ENCODE data around the gene TXNDC16. TPM values are rescaled to one million over a fixed set of nuclear protein-coding genes. Genes with fewer than 3 reads are reported as not detected.
"Not testable (repeated sequence)": the region's sequence is repeated elsewhere in the genome, so short reads cannot be mapped to it uniquely, and the experiment has no call there.

Gene TXNDC16
- total RNA-seq, 4 donors from 2014 or later, result 1.5 to 6.1 (median 4.3) TPM

DNA sequence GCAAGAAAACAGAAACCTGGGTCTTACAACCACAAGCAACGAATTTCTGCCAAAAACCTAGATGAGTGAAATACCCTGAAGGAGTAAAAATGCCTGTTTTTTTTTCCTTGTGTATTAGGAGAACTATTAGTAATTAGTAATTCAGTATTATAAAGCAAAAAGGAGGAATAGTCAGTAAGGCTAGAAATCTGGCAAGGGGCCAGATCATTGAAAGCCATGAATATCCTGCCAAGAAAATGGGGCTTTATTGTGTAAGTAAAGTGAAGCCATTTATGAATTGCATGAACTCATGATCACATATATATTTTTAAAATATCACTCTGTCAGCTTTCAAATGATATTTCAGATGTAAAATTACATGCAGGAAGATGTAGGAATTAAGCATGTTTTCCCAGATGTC is 57.9 kb downstream of the TXNDC16 start:
- TF ChIP-seq, protein P1, sequence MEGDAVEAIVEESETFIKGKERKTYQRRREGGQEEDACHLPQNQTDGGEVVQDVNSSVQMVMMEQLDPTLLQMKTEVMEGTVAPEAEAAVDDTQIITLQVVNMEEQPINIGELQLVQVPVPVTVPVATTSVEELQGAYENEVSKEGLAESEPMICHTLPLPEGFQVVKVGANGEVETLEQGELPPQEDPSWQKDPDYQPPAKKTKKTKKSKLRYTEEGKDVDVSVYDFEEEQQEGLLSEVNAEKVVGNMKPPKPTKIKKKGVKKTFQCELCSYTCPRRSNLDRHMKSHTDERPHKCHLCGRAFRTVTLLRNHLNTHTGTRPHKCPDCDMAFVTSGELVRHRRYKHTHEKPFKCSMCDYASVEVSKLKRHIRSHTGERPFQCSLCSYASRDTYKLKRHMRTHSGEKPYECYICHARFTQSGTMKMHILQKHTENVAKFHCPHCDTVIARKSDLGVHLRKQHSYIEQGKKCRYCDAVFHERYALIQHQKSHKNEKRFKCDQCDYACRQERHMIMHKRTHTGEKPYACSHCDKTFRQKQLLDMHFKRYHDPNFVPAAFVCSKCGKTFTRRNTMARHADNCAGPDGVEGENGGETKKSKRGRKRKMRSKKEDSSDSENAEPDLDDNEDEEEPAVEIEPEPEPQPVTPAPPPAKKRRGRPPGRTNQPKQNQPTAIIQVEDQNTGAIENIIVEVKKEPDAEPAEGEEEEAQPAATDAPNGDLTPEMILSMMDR (IDR thresholded peaks at IDR 0.05), result no peak
- no peak for TF ChIP-seq POLR2A (IDR thresholded peaks at IDR 0.05)
- Histone ChIP-seq H3K27ac (no peak overlapping the region), H3K27me3 (no peaks in the 10 kb centered on the region), H3K4me1 (no peaks in the 10 kb centered on the region), H3K9me3 (peaks cover 0 to 15% (median 14%) of the 10 kb centered on the region in 3 donors), H3K4me3 (no peak overlapping the region), H3K36me3 (peaks cover 0 to 11% (median 0%) of the 10 kb centered on the region in 3 donors)
- 32 to 54% methylated on average over 1 of the region's 1 CpG for WGBS, 2 donors
- intact Hi-C loops (cut with DNase I), result no loop called here
- DNase-seq, result no peak

DNA sequence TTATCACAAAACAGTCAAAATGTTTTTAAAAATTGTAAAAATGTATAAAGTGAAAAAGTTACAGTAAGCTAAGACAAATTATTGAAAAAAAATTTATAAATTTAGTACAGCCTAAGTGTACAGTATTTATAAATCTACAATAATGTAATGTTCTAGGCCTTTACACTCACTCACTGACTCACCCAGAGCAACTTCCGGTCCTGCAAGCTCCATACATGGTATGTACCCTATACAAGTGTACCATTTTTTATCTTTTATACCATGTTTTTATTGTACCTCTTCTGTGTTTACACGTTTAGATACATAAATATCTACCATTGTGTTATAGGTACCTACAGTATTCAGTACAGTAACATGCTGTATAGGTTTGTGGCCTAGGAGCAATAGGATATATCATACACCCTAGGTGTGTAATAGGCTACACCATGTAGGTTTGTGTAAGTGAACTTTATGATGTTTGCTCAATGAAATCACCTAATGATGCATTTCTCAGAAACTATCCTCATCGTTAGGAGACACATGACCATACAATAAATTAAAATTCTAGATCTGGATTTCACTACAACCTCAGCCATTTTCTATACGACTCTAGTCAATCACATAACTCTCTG is 66.8 kb downstream of the TXNDC16 start:
- TF ChIP-seq, protein P1 (IDR thresholded peaks at IDR 0.05), result no peak
- TF ChIP-seq POLR2A (IDR thresholded peaks at IDR 0.05), result no peak
- DNase-seq, result no peak
- intact Hi-C loops (cut with DNase I), result no loop called here
- Histone ChIP-seq H3K27me3 (no peaks in the 10 kb centered on the region), H3K4me1 (no peaks in the 10 kb centered on the region), H3K9me3 (no peaks in the 10 kb centered on the region), H3K36me3 (peaks cover 0 to 19% (median 0%) of the 10 kb centered on the region in 3 donors), H3K4me3 (no peak overlapping the region), H3K27ac (no peak overlapping the region)
- WGBS, 2 donors, result 83 to 90% methylated on average over 4 of the region's 4 CpGs

DNA sequence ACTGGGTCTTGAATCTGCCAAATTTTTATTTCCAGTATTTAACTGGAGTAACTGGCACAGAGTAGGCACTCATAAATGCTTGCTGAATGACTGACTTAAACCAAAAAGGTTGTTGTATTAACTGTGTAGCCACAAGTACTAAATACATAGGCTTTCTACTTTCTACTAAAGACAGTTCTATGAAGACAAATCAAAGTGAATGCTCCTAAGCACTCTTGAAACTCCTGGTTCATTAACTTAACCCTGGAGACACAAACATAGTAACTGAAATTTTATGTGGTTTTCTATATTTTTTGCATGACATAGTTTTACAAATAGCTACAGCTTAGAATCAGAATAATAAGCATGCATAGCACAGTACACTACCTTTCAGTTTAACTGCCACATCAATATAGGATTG is 70.4 kb downstream of the TXNDC16 start:
- no peak overlapping the region for H3K27ac ChIP-seq
- H3K4me3 ChIP-seq, result no peak overlapping the region
- no peak for TF ChIP-seq POLR2A (IDR thresholded peaks at IDR 0.05)
- TF ChIP-seq, protein P1 (IDR thresholded peaks at IDR 0.05), result no peak
- intact Hi-C loops (cut with DNase I), result no loop called here
- H3K27me3 ChIP-seq, result no peaks in the 10 kb centered on the region
- peaks cover 0 to 15% (median 0%) of the 10 kb centered on the region in 3 donors for H3K36me3 ChIP-seq
- DNase-seq, result no peak
- H3K4me1 ChIP-seq, result no peaks in the 10 kb centered on the region
- H3K9me3 ChIP-seq, result no peaks in the 10 kb centered on the region

DNA sequence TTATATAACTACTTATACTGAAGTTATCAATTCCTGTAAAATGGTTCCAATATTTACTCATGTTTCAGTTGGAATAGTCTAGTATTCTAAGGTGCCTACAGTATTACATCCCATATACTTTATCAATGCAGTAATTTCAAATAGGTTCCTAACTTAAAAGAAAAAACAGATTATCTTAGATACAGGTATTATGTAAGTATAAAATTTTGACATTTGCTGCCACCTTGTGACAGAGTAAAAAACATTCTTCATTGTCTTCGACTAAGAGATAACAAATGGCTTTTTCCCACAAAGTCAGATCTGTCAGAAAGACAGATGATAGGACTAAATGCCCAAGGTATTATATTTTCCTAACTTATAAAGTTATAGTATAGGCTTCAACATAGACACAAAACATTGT is 78.7 kb downstream of the TXNDC16 start:
- 5 to 20% methylated on average over 1 of the region's 1 CpG for WGBS, 2 donors
- Histone ChIP-seq H3K36me3 (peaks cover 0 to 39% (median 0%) of the 10 kb centered on the region in 3 donors), H3K4me1 (no peaks in the 10 kb centered on the region), H3K27ac (no peak overlapping the region), H3K27me3 (no peaks in the 10 kb centered on the region), H3K4me3 (no peak overlapping the region), H3K9me3 (no peaks in the 10 kb centered on the region)
- TF ChIP-seq, protein P1 (IDR thresholded peaks at IDR 0.05), result peak in 4 of 6 experiments; percentile 4 to 53 (median 26)
- TF ChIP-seq POLR2A (IDR thresholded peaks at IDR 0.05), result no peak
- intact Hi-C loops (cut with DNase I), result loop anchor here (5.0 kb wide), 1 partner anchor 171 kb away; no protein-coding TSS in a partner anchor
- no peak for DNase-seq

DNA sequence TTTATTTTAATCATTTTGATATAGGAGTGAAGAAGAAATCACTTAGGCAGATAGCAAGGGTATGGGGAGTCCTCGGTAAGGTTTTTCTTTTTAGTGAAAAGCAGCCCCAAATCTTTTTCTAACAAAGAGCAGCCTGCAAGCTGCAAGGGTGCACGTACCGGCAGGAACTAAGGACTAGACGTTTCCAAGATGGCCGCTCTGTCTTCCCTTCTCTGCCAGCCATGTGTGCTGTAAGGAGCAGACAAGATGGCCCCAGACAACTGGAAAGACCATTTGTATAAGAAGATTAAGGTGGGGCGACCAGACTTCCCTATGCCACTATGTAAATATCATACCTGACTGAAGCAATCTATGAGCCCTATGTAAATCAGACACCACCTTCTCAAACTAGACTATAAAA is 79.6 kb downstream of the TXNDC16 start:
- peaks cover 0 to 39% (median 0%) of the 10 kb centered on the region in 3 donors for H3K36me3 ChIP-seq
- no peaks in the 10 kb centered on the region for H3K9me3 ChIP-seq
- intact Hi-C loops (cut with DNase I), result loop anchor here (5.0 kb wide), 1 partner anchor 170 kb away; no protein-coding TSS in a partner anchor
- no peak for DNase-seq
- no peak overlapping the region for H3K4me3 ChIP-seq
- no peaks in the 10 kb centered on the region for H3K27me3 ChIP-seq
- WGBS, 2 donors, result 94 to 98% methylated on average over 6 of the region's 6 CpGs
- H3K27ac ChIP-seq, result no peak overlapping the region
- H3K4me1 ChIP-seq, result no peaks in the 10 kb centered on the region
- TF ChIP-seq POLR2A (IDR thresholded peaks at IDR 0.05), result no peak
- TF ChIP-seq, protein P1 (IDR thresholded peaks at IDR 0.05), result no peak

DNA sequence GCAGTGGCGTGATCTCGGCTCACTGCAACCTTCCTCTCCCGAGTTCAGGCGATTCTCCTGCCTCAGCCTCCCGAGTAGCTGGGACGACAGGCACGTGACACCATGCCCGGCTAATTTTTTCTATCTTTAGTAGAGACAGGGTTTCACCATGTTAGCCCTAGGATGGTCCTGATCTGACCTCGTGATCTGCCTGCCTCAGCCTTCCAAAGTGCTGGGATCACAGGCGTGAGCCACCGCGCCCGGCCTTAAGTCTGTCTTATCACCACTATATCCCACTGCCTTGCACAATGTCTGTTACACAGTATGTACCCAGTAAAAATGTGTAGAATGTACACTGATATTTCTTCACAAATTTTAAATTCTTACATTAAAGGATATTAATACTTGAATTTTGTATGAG is 80.1 kb downstream of the TXNDC16 start:
- intact Hi-C loops (cut with DNase I), result loop anchor here (5.0 kb wide), 1 partner anchor 170 kb away; no protein-coding TSS in a partner anchor

More for the DNA sequence above, 80.1 kb downstream of the TXNDC16 start:
- not testable (repeated sequence) for H3K4me3 ChIP-seq, DNase-seq, H3K4me1 ChIP-seq, H3K27ac ChIP-seq, H3K9me3 ChIP-seq, H3K27me3 ChIP-seq
- 93 to 95% methylated on average over 13 of the region's 13 CpGs for WGBS, 2 donors
- H3K36me3 ChIP-seq, result peaks cover 0 to 39% (median 0%) of the 10 kb centered on the region in 3 donors
